ENCODE data around the gene UCKL1.

- TF ChIP-seq POLR2A (IDR thresholded peaks at IDR 0.05) (no peak), CTCF (IDR thresholded peaks at IDR 0.05) (no peak)
Observed at GRCh38 chr20:63924241-63924640, 32.0 kb downstream of the UCKL1 start.
